Stimulated activated CD8-positive, alpha-beta memory T cell treated with anti-CD3 and anti-CD28 coated beads, Interleukin-7, amount 100 ng/mL, for 4 hours (primary cell): ENCODE results near the gene RPP25.
"Not testable (repeated sequence)": the region's sequence is repeated elsewhere in the genome, so short reads cannot be mapped to it uniquely, and the experiment has no call there.

Source experiments
- DNase-seq, 2 donors: peaks; one replicate each; pipeline ENCODE4 v3.0.0-alpha.2; 2020; ENCODE audit warnings: low read depth in 2 of 2

The RPP25 gene

DNA sequence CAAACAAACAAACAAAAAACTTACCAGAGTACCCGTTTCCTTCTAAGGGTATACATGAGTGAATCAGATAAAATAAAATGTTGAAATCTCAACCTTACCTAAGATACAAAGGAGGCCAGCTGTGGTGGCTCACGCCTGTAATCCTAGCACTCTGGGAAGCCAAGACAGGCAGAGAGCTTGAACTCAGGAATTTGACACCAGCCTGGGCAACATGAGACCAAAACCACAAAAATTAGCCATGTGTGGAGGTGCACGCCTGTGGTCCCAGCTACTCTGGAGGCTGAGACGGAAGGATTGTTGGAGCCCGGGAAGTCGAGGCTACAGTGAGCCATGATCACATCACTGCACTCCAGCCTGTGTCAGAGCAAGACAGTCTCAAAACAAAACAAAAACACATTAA, 38.9 kb downstream of the RPP25 start:
- no peak for DNase-seq

- DNase-seq: not testable (repeated sequence)
These were observed 42.8 kb downstream of the RPP25 start for GRCh38 chr15:74913799-74914198.

- DNase-seq: no peak
These were observed 43.5 kb downstream of the RPP25 start for GRCh38 chr15:74913041-74913440.

GRCh38 chr15:74908635-74909034, 47.9 kb downstream of the RPP25 start:
- DNase-seq: no peak

DNA sequence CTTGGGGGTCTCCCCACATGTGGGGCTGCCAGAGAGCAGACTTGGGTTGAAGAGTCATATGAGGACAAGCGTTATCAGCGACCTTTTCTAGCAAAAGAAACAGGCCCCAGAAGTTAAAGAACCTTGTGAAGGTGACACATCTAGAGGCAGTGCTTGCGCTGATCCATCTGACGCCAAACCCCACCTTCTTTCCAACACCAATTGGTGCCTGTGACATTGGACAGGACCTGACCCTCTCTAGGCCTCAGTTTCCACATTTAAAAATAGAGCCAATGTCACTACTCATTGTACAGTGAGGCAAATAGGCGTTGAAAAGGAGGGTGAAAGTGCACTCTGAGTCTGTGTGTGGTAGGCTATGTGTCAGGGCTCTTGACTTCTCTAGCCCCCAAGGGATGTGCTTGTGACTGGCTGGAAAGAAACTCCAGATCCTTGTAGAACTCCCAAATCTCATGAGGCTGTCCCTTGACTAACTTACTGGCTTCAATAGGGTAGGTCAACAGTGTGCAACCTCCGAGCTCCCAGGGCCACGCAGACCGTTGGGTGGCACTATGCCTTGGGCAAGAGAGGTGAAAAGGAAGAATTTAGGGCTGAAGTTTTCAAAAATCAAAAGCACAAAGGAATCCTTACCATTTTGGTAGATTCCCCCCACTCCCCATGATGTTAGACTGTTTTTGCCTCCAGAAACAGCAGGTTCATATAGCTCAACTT, 49.3 kb downstream of the RPP25 start:
- DNase-seq: no peak

DNA sequence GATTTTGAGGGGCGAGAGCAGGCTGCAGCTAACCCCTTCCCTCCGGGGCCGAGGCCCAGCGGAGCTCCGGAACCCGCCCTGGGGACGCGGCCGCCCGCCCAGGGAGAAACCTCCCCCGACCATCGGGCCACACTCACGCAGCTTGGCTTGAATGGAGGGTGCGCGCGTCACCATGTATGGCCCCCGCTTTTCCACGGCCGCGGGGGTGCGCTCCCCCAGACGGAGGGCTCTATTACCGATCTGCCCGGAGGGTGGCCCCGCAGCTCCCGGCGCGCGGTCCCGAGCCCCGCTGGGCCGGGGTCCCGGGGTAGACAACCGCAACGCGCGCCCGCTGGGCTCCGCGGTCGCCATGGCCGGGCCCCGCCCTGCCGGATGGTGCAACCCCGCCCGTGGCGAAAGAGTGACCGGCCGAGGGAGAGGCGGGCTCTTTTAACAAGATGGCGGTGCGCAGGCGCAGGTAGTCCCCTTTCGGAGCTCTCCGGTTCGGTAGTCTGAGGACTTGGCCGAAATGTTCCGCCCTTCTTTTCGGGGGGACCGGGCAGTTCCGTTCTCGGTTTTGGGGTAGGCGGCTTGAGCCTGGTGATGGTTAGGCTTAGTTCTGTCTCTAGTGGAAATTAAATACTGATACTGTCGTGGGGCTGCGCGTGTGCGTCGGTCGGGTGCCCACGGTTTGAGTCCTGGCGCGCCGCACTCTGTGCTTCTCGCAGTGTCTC, 50.0 kb downstream of the RPP25 start, which contains the start of gene FAM219B:
TSS of gene FAM219B (minus strand) at position 402 of the 713 bp plus-strand sequence. CDS start at position 351, 51 bp downstream.
- DNase-seq: peak; percentile 63 to 72

- no peak for DNase-seq
These were observed 50.5 kb downstream of the RPP25 start for GRCh38 chr15:74906067-74906449.
